NCI-H82 (cell line): Measurements from ENCODE around the gene CDK6.
A peak's percentile ranks its signal among the peaks of the same experiment; 100 is the strongest.

Experiments
- DNase-seq: peaks from one replicate; lab custom pipeline; 2025; lab: John Stamatoyannopoulos, UW

The CDK6 gene

GRCh38 chr7:92845736-92846135 is 9.4 kb upstream of the CDK6 start:
- no peak for DNase-seq

GRCh38 chr7:92843781-92844180 is 7.4 kb upstream of the CDK6 start:
- DNase-seq: no peak

- DNase-seq: no peak
These were observed 6.8 kb upstream of the CDK6 start for GRCh38 chr7:92843034-92843760.

- no peak for DNase-seq
These were observed 4.8 kb upstream of the CDK6 start for GRCh38 chr7:92841192-92841591.

- peak; percentile 61 for DNase-seq
These were observed 3.9 kb upstream of the CDK6 start for GRCh38 chr7:92840316-92840715.

- DNase-seq: no peak
These were observed 3.5 kb upstream of the CDK6 start for GRCh38 chr7:92839901-92840300.

- no peak for DNase-seq
These were observed 2.6 kb upstream of the CDK6 start for GRCh38 chr7:92838934-92839333.

GRCh38 chr7:92837000-92837749 is 802 bp upstream of the CDK6 start:
- DNase-seq: peak; percentile 39

GRCh38 chr7:92835851-92836488 is 403 bp downstream of the CDK6 start:
- DNase-seq: peak; percentile 61

- peak; percentile 69 for DNase-seq
These were observed 1.0 kb downstream of the CDK6 start for GRCh38 chr7:92835261-92835850.

GRCh38 chr7:92834507-92835260 is 1.7 kb downstream of the CDK6 start:
- peak; percentile 43 for DNase-seq

- peak; percentile 85 for DNase-seq
These were observed 2.4 kb downstream of the CDK6 start for GRCh38 chr7:92833766-92834506.

- peak; percentile 92 for DNase-seq
These were observed 3.2 kb downstream of the CDK6 start for GRCh38 chr7:92833024-92833765.

GRCh38 chr7:92832534-92833023 is 3.8 kb downstream of the CDK6 start:
- no peak for DNase-seq

GRCh38 chr7:92831716-92832533 is 4.4 kb downstream of the CDK6 start:
- peak; percentile 10 for DNase-seq

GRCh38 chr7:92830532-92831110 is 5.8 kb downstream of the CDK6 start:
- DNase-seq: no peak

- no peak for DNase-seq
These were observed 6.3 kb downstream of the CDK6 start for GRCh38 chr7:92830027-92830426.

GRCh38 chr7:92827464-92828120 is 8.8 kb downstream of the CDK6 start:
- no peak for DNase-seq
